Stimulated activated CD8-positive, alpha-beta memory T cell treated with anti-CD3 and anti-CD28 coated beads, Interleukin-12 subunit alpha, Interleukin-12 subunit beta, amount 100 ng/mL, for 24 hours (primary cell): ENCODE results near the gene PEDS1.
A peak's percentile ranks its signal among the peaks of the same experiment; 100 is the strongest.
"Not testable (repeated sequence)": the region's sequence is repeated elsewhere in the genome, so short reads cannot be mapped to it uniquely, and the experiment has no call there.

ENCODE experiments used
- DNase-seq: peaks from one replicate; pipeline ENCODE4 v3.0.0-alpha.2; 2020; ENCODE audit errors: extremely low read depth

PEDS1 gene

GRCh38 chr20:50153500-50154377 lies at the start of gene PEDS1:
TSS of gene PEDS1 (minus strand) at chr20:50153723. CDS start at chr20:50153637, 86 bp downstream.
- DNase-seq, result peak; percentile 55

- DNase-seq, result no peak
Measured at GRCh38 chr20:50202677-50203076, 49.2 kb upstream of the PEDS1 start.

- DNase-seq, result not testable (repeated sequence)
Measured at GRCh38 chr20:50201710-50202109, 48.2 kb upstream of the PEDS1 start.

- DNase-seq, result no peak
Measured at GRCh38 chr20:50200482-50201104, 47.1 kb upstream of the PEDS1 start.

- no peak for DNase-seq
Measured at GRCh38 chr20:50199703-50200102, 46.2 kb upstream of the PEDS1 start.

GRCh38 chr20:50198716-50199115 lies 45.2 kb upstream of the PEDS1 start:
- DNase-seq, result no peak

GRCh38 chr20:50198180-50198666 lies 44.7 kb upstream of the PEDS1 start:
- no peak for DNase-seq

GRCh38 chr20:50197463-50198179 lies 44.1 kb upstream of the PEDS1 start:
- no peak for DNase-seq

GRCh38 chr20:50196896-50197295 lies 43.4 kb upstream of the PEDS1 start:
- DNase-seq, result no peak

- DNase-seq, result no peak
Measured at GRCh38 chr20:50196248-50196647, 42.7 kb upstream of the PEDS1 start.

- DNase-seq, result no peak
Measured at GRCh38 chr20:50195524-50196120, 42.1 kb upstream of the PEDS1 start.

GRCh38 chr20:50194831-50195523 lies 41.5 kb upstream of the PEDS1 start:
- no peak for DNase-seq

GRCh38 chr20:50194422-50194830 lies 40.9 kb upstream of the PEDS1 start:
- DNase-seq, result no peak

- DNase-seq, result no peak
Measured at GRCh38 chr20:50193836-50194421, 40.4 kb upstream of the PEDS1 start.

GRCh38 chr20:50193199-50193835 lies 39.8 kb upstream of the PEDS1 start:
- no peak for DNase-seq

- peak; percentile 57 for DNase-seq
Measured at GRCh38 chr20:50192364-50193198, 39.1 kb upstream of the PEDS1 start.

- DNase-seq, result peak; percentile 30
Measured at GRCh38 chr20:50191544-50192363, 38.2 kb upstream of the PEDS1 start.

- DNase-seq, result no peak
Measured at GRCh38 chr20:50191065-50191543, 37.6 kb upstream of the PEDS1 start.
